SH-SY5Y (cell line): Measurements from ENCODE around the gene TUBD1.

Experiments
- GATA2 ChIP-seq: IDR thresholded peaks from 2 replicates; pipeline ENCODE4 v1.6.1; 2011; ENCODE audit warnings: mild to moderate bottlenecking, low read depth, low read length
- GATA3 ChIP-seq: IDR thresholded peaks from 2 replicates; pipeline ENCODE4 v1.6.1; 2011; ENCODE audit warnings: low read depth, mild to moderate bottlenecking, low read length, moderate library complexity

The TUBD1 gene, protein sequence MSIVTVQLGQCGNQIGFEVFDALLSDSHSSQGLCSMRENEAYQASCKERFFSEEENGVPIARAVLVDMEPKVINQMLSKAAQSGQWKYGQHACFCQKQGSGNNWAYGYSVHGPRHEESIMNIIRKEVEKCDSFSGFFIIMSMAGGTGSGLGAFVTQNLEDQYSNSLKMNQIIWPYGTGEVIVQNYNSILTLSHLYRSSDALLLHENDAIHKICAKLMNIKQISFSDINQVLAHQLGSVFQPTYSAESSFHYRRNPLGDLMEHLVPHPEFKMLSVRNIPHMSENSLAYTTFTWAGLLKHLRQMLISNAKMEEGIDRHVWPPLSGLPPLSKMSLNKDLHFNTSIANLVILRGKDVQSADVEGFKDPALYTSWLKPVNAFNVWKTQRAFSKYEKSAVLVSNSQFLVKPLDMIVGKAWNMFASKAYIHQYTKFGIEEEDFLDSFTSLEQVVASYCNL

DNA sequence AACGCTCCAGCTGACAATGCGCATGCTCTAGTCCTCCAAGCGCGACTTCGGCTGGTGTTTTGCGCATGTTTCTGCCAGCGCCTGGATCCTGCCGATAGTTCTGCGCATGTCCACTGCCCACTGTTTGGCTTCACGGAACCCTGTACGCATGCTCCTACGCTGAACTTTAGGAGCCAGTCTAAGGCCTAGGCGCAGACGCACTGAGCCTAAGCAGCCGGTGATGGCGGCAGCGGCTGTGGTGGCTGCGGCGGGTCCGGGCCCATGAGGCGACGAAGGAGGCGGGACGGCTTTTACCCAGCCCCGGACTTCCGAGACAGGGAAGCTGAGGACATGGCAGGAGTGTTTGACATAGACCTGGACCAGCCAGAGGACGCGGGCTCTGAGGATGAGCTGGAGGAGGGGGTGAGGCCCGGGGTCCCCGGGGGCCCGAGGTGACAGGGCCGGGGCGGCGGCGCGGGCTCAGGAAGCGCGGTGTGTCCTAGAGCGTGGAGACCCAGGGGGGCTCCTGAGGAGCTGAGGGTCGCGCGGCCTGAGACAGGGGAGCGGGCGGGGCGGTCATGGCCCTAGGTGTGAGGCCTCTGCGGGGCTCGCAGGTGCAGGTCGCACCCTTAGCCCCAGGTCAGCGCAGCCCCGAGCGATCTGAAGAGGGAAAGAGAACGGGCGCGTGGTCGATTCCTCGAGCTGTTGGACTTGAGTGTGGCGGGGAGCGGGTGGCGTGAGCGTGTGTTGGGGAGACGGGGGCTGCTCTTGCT lies at the start of gene TUBD1, which contains the start of gene RPS6KB1:
TSS of gene TUBD1 (minus strand) at position 20 of the 752 bp plus-strand sequence. CDS start 1,941 bp downstream, outside the sequence.
TSS of gene RPS6KB1 (plus strand) at position 198 of the 752 bp plus-strand sequence. CDS start at position 262, 64 bp downstream.
- no peak for TF ChIP-seq GATA3
- no peak; the same call in 1 of the 2 replicates for TF ChIP-seq GATA2

DNA sequence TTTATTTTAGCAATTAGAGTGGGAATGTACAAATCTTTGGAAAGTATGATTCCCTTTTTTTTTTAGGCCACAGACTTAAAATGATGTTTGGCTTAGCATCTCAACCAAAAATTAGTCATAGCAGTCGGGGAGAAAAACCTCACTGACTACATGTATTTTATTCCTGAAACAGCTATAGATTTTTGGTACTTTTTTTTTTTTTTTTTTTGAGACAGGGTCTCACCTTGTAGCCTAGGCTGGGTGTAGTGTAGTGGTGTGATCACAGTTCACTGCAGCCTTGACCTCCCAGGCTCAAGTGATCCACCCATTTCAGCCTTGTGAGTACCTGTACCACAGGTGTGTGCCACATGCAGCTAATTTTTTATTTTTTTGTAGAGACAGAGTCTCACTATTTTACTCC lies 48.4 kb upstream of the TUBD1 start:
- TF ChIP-seq GATA3 (no peak), GATA2 (no peak)

DNA sequence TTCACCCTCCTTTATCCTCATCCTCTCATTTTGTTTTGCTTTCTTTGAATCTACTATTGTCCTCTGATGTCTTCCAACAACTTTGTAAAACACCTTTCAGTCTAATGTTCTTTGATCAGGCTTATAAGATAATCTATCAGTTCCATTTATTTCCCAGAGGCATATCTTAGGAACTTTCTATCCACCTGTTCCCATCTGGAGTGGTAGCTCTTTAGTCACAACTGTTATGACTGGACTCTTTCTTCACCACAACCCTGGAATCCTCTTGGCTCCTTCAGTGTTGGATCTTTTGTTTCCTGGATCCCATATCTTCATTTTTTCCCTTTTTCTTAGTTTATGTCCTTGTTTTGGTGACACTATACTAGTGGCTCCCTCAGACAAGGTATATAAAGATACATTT lies 23.7 kb upstream of the TUBD1 start:
- TF ChIP-seq GATA3 (no peak), GATA2 (no peak)

DNA sequence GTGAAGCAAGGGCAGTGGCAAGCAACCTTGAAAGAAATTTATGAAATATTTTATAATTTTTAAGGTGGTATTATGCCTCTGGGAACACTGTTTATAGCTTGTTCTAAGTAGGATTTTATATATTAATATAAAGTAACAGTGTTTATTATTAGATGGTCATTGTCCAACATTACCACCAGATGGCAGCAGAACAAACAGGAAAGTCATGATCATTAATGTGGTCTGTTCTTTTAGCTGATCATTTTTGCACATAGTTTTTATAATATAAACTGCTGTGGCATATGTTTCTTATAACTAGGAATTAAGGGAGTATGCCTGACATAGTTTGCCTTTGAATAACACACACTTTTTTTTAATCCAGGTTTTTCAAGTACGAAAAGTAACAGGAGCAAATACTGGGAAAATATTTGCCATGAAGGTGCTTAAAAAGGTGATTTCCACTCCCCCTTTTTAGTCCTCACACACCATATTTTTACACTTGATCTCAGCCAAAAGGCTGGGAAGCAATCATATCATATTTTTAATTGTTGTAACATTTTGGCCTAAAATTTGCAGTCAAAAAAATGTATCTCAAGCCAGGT lies 21.6 kb upstream of the TUBD1 start:
- TF ChIP-seq GATA2: no peak
- TF ChIP-seq GATA3: no peak

DNA sequence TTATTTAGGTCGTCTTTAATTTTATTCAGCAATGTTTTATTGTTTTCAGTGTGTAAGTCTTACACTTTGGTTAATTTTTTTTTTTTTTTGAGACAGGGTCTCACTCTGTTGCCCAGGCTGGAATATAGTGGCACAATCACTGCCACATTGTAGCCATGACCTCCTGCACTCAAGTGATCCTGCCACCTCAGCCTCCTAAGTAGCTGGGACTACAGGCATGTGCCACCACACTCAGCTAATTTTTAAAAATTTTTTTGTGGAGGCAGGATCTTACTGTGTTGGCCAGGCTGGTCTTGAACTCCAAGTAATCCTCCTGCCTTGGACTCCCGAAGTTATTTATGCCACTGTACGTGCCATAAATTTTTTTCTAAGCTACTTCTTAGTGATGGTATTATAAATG lies 14.7 kb upstream of the TUBD1 start:
- no peak for TF ChIP-seq GATA3
- TF ChIP-seq GATA2: no peak

DNA sequence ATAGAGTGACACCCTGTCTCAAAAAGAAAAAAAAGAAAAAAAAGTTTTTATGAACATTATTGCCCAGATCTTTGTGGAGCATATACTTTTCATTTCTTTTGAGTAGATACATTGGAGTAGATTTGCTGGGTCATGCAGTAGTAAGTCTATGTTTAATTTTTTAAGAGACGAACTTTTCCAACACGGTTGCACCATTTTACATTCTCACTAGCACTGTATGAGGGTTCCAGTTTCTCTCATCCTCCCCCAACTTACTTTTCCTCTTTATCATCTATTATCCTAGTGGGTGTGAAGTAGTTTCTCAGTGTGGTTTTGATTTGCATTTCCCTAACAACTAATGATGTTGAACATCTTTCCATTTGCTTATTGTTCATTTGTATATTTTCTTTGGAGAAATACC lies 10.7 kb upstream of the TUBD1 start:
- no peak for TF ChIP-seq GATA2
- no peak for TF ChIP-seq GATA3

DNA sequence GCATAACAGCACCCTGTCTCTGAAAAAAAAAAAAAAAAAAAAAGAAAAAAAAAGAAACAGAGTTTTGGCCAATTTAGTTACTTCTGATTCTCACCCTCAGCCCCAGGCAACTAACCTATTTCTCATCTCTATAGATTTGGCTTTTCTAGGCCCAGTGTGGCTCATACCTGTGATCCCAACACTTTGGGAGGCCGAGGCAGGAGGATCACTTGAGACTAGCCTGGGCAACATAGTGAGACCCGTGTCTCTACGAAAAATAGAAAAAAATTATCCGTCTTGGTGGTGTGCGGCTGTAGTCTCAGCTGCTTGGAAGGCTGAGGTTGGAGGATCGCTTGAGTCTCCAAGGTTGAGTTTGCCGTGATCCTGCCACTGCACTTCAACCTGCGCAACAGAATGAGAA lies 8.9 kb upstream of the TUBD1 start:
- TF ChIP-seq GATA3 (no peak), GATA2 (no peak)

DNA sequence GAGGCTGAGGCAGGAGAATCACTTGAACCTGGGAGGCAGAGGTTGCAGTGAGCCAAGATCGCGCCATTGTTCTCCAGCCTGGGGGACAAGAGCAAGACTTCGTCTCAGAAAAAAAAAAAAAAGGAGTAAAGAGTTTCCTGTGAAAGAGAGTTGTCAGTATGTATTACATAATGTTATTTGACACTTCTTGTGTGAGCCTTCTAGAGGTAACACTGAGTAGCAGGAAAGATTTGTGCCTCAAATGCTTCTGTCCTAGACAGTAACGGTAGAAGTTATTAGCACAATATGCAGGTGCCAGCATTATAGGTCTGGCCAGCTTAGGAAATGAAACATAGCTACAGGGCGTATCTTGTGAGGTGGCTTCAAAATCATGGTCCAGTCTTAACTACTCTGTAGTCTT lies 6.4 kb upstream of the TUBD1 start:
- TF ChIP-seq GATA2 (no peak), GATA3 (no peak)

DNA sequence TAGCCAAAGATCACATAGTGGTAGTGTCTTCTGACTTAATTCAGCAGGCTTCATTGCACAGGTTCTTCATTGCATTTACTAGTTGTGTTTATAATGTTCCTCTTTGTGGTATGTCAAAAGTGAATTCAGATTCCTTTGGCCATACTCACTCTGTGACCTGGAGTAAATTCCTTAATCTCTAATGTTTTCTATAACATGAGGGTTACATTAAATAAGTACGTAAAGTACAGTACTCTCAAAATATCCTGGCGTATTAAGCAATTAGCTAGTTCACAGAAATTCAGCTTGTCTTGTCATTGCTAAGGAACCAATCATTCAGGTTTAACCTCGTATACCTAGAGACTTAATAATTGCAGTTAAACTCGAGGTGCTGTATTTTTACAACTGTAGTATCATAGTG lies 4.3 kb upstream of the TUBD1 start:
- TF ChIP-seq GATA2: no peak
- TF ChIP-seq GATA3: no peak

DNA sequence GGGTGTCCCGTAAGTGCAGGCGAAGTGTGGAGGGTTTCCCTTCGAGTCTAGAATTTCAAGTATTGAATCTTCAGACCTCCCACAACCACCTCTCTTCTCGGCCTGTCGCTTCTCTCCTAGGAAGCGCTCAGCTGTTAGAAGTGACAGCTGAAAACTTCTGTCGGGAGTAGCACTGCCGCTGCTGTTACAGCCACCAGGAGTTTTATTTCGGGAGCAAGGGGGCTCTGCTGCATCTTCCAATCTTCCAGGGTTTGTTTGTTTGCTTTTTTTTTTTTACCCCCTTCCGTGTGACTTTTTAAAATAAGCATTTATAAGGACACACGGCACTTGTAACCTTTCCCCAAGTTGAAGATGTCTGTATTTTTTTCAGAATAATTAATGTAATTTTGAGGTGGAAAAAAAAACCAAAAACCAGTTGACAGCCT lies 945 bp upstream of the TUBD1 start:
- no peak for TF ChIP-seq GATA3
- no peak for TF ChIP-seq GATA2

DNA sequence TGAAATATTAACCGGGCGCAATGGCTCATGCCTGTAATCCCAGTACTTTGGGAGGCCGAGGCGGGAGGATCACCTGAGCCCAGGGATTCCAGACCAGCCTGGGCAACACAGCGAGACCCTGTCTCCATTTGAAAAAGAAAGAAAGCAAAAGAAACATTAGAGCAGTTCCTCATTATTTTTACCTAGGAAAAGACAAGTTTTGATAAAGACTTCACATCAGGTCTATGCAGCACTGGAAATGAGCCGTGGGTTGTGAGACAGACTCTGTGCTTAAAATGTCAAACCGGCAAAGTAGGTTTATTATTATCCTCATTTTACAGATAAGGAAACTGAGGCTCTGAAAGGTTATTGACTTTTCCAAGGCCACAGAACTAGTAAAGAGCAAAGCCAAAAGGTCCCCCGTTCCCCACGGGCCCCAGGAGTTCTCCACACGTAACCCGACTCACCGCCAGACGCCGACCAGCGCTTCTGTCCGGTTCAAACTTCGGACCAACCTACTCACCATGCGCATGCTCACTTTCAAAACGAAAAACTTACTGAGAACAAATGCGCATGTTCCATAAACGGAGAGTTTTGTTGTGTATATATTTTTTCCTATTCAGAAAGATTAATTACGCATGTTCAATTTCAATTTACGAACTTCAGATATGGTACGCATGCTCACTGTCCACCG lies 356 bp downstream of the TUBD1 start:
- no peak for TF ChIP-seq GATA3

DNA sequence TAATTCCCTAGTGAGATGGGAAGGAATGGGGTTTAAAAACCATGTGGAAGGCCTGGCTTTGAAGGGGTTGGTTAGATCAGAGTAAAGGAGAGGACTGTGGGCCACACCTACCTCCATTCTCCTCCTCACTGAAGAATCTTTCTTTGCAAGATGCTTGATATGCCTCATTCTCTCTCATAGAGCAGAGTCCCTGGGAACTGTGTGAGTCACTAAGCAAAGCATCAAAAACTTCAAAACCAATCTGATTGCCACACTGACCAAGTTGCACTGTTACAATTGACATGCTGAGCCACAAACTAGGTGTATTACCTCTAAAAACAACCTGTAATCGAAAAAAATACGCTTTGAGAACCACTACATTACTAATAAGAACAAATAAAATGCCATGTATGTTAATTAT lies 2.0 kb downstream of the TUBD1 start:
- no peak for TF ChIP-seq GATA2
- no peak for TF ChIP-seq GATA3

DNA sequence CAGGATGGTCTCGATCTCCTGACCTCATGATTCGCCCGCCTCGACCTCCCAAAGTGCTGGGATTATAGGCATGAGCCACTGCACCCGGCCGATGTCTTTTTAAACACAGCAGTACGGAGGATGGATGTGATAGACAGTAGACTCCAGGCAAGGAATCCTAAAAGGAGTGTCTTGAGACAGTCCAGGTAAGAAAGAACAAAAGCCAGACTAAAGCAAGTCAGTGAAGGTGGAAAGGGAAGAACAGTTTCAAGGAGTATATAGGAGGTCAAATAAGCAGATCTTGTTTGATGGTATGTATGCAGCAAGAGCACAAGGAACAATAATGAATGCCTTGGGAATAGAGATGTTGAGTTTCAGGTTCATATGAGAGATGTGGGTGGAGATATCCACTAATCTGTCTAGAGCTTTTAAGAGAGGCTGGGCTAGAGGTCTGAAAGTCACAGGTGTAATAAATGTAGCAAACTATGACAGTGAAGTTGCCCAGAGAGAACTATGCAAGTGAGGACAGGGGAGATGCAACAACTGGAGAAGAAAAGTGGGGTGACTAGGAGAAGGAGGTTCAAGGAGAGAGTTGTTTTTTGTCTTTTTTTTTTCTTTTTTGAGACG lies 4.5 kb downstream of the TUBD1 start:
- TF ChIP-seq GATA3: no peak
- no peak for TF ChIP-seq GATA2
